Activated CD8-positive, alpha-beta T cell treated with anti-CD3 and anti-CD28 coated beads for 36 hours (primary cell): ENCODE data around the gene PPP2R5D. TPM values are rescaled to one million over a fixed set of nuclear protein-coding genes. Genes with fewer than 3 reads are reported as not detected.

Experiments
- ATAC-seq: fragments of 200-7000 bp; cut with Tn5 transposase; one replicate; pipeline ENCODE4 v1.10.0; 2021; ENCODE audit warnings: mild to moderate bottlenecking, moderate library complexity
- CTCF ChIA-PET: fragments of 350-600 bp; sonication (Branson Sonifier 250); formaldehyde crosslinking; loops from one replicate; lab custom pipeline; 2021; ENCODE audit warnings: antibody characterized with exemption; lab: Charles Lee
- POLR2A ChIA-PET: fragments of 350-600 bp; sonication (Branson Sonifier 250); formaldehyde crosslinking; loops from one replicate; lab custom pipeline; 2021; ENCODE audit warnings: antibody characterized with exemption; lab: Charles Lee
- DNase-seq: peaks from one replicate; pipeline ENCODE4 v3.0.0-alpha.2; 2020
- H3K27ac Mint-ChIP-seq: one replicate; pipeline ENCODE4 v1.8.0; 2021; ENCODE audit warnings: mild to moderate bottlenecking, mixed read lengths
- H3K27me3 Mint-ChIP-seq: one replicate; pipeline ENCODE4 v1.8.0; 2021; ENCODE audit warnings: mixed read lengths
- H3K36me3 Mint-ChIP-seq: one replicate; pipeline ENCODE4 v1.8.0; 2021; ENCODE audit warnings: low read depth, mixed read lengths
- H3K4me1 Mint-ChIP-seq: one replicate; pipeline ENCODE4 v1.8.0; 2021; ENCODE audit warnings: low read depth, mixed read lengths
- H3K4me3 Mint-ChIP-seq: one replicate; pipeline ENCODE4 v1.8.0; 2021; ENCODE audit warnings: mild to moderate bottlenecking, moderate library complexity, mixed read lengths
- H3K9me3 Mint-ChIP-seq: one replicate; pipeline ENCODE4 v1.8.0; 2021; ENCODE audit warnings: mixed read lengths
- intact Hi-C: fragments of 100-400 bp; cut with micrococcal nuclease; formaldehyde crosslinking; loops from one replicate; pipeline ENCODE4 v1.10.0; 2022
- total RNA-seq, 2 experiments: library from RNA; stranded (reverse); gene quantifications; one replicate each; pipeline ENCODE4 v1.2.3, GENCODE V29; 2021
- TF ChIP-seq, protein P1 (sequence below): fragments of 200-600 bp; IDR thresholded peaks from one replicate; pipeline ENCODE4 v1.8.0; 2022; ENCODE audit warnings: antibody characterized with exemption, mild to moderate bottlenecking

PPP2R5D gene
- total RNA-seq, 2 experiments from 2014 or later: 41.6 to 47.5 TPM

DNA sequence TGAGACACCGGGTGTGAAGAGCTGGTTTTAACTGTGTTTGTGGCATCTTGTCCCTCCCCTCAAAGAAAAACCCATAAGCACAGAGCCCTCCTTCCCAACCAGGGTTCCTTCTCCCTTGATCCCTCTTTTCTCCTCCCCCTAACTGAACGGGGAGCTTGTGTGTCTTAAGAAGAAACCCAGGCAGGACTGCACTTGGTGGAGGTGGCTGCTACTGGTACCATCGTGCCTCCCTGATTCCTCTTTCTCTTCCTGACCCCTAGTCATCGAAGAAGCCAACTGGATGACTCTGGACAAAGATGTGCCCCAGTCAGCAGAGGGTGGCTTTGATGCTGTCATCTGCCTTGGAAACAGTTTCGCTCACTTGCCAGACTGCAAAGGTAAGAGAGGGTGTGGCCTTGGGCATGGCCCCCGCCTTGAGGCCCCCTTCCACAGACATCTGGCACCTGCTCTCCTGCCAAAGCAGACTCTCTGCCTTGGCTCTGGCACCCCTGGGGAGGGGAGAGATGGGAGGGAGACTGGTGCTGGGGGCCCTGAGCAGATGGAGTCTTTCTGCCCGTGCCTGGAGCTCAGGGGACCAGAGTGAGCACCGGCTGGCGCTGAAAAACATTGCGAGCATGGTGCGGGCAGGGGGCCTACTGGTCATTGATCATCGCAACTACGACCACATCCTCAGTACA, 21.7 kb upstream of the PPP2R5D start:
- H3K27ac Mint-ChIP-seq: no peak overlapping the region
- CTCF ChIA-PET: interaction anchor here (1.0 to 1.3 kb wide), 2 partner anchors 58 to 181 kb away, joined by 4 read pairs; partner anchors contain the start of gene RRP36
- intact Hi-C loops: no loop called here
- no peak overlapping the region for H3K4me3 Mint-ChIP-seq
- POLR2A ChIA-PET: no interaction called here
- peaks cover 8% of the 10 kb centered on the region for H3K4me1 Mint-ChIP-seq
- H3K27me3 Mint-ChIP-seq: no peaks in the 10 kb centered on the region
- peaks cover 2% of the 10 kb centered on the region for H3K36me3 Mint-ChIP-seq
- no peak for DNase-seq
- TF ChIP-seq, protein P1, sequence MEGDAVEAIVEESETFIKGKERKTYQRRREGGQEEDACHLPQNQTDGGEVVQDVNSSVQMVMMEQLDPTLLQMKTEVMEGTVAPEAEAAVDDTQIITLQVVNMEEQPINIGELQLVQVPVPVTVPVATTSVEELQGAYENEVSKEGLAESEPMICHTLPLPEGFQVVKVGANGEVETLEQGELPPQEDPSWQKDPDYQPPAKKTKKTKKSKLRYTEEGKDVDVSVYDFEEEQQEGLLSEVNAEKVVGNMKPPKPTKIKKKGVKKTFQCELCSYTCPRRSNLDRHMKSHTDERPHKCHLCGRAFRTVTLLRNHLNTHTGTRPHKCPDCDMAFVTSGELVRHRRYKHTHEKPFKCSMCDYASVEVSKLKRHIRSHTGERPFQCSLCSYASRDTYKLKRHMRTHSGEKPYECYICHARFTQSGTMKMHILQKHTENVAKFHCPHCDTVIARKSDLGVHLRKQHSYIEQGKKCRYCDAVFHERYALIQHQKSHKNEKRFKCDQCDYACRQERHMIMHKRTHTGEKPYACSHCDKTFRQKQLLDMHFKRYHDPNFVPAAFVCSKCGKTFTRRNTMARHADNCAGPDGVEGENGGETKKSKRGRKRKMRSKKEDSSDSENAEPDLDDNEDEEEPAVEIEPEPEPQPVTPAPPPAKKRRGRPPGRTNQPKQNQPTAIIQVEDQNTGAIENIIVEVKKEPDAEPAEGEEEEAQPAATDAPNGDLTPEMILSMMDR: no peak
- ATAC-seq: no peak
- H3K9me3 Mint-ChIP-seq: no peaks in the 10 kb centered on the region

DNA sequence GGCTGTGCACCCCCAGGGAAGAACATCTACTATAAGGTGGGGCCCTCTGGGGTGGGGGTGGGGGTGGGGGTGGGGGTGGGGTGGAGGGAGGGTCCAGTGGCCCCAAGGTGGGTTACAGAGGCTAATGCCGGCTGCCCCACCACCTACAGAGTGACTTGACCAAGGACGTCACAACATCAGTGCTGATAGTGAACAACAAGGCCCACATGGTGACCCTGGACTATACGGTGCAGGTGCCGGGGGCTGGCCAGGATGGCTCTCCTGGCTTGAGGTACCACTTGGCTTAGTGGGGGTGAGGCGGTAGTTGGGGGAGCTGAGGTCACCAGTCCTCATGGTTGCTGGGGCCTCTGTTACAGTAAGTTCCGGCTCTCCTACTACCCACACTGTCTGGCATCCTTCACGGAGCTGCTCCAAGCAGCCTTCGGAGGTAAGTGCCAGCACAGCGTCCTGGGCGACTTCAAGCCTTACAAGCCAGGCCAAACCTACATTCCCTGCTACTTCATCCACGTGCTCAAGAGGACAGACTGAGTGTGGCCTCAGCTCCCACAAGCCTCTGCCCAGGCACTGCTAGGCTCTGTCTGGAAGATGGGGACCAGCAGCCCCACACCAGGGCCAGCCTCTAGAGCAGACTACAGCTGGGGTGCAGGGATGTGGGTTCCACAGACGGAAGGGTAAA, 21.1 kb upstream of the PPP2R5D start:
- no peak overlapping the region for H3K4me3 Mint-ChIP-seq
- intact Hi-C loops: no loop called here
- POLR2A ChIA-PET: interaction anchor here (3.0 kb wide), 1 partner anchor 15 kb away, joined by 12 read pairs; the partner anchor contains the start of gene PEX6
- peak; percentile 12 for ATAC-seq
- no peaks in the 10 kb centered on the region for H3K9me3 Mint-ChIP-seq
- peaks cover 8% of the 10 kb centered on the region for H3K4me1 Mint-ChIP-seq
- CTCF ChIA-PET: interaction anchor here (0.5 to 1.3 kb wide), 3 partner anchors 58 to 369 kb away, joined by 3 to 4 read pairs (median 4); partner anchors contain the start of gene RRP36
- no peak for DNase-seq
- peaks cover 2% of the 10 kb centered on the region for H3K36me3 Mint-ChIP-seq
- no peaks in the 10 kb centered on the region for H3K27me3 Mint-ChIP-seq
- TF ChIP-seq, protein P1: no peak
- no peak overlapping the region for H3K27ac Mint-ChIP-seq

DNA sequence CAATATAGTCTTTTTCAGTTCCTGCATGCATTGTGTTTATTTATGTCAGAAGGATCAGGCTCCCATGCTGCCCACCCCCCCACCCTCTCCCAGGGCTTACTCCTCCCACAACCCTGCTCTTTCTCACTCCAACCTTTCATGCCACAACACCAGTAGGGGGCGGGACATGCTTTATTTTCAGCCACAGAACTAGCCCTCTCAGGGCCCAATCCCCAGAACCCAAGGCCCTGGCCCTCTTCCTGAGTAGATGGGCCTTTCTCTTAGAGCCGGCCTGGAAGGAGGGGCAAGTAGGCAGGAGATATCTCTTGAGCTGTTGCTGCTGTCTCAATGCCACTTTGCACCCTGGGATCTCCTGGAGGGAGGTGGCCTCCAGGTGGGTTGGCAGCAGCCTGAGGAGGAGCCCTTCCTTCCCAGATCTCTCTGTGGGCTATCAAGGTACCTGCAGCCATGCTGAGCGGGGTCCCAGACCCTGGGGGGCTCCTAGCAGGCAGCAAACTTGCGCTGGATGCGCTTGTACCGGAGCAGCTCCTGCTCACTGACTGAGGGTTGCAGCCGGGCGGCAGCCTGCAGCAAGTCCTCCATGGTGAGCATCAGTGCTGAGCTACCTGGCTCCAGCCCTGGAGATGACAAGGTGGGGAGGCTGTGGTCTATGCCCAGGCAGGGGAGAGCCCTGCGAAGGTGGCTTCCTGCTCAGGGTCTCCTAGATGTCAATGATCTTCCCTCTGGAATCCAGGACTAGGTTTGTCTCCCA, 20.3 kb upstream of the PPP2R5D start:
- Mint-ChIP-seq H3K9me3 (no peaks in the 10 kb centered on the region), H3K27ac (no peak overlapping the region), H3K36me3 (peaks cover 2% of the 10 kb centered on the region), H3K4me3 (no peak overlapping the region), H3K27me3 (no peaks in the 10 kb centered on the region), H3K4me1 (peaks cover 8% of the 10 kb centered on the region)
- DNase-seq (peak; percentile 74), ATAC-seq (peak; percentile 73)
- intact Hi-C loops: no loop called here
- TF ChIP-seq, protein P1: peak; percentile 21
- POLR2A ChIA-PET: interaction anchor here (0.9 to 3.0 kb wide), 4 partner anchors 11 to 34 kb away, joined by 3 to 12 read pairs (median 4); partner anchors contain the start of genes PEX6 and PPP2R5D
- CTCF ChIA-PET: interaction anchor here (0.5 to 1.5 kb wide), 6 partner anchors 11 to 370 kb away, joined by 3 to 5 read pairs (median 3); no protein-coding TSS in a partner anchor

- no peak for DNase-seq
- no peak for ATAC-seq
- POLR2A ChIA-PET: interaction anchor here (1.4 kb wide), 1 partner anchor 73 kb away, joined by 3 read pairs; no protein-coding TSS in a partner anchor
- Mint-ChIP-seq H3K27me3 (no peaks in the 10 kb centered on the region), H3K27ac (no peak overlapping the region), H3K36me3 (peaks cover 2% of the 10 kb centered on the region), H3K4me1 (peaks cover 10% of the 10 kb centered on the region), H3K9me3 (no peaks in the 10 kb centered on the region), H3K4me3 (no peak overlapping the region)
- CTCF ChIA-PET: no interaction called here
- TF ChIP-seq, protein P1: no peak
- intact Hi-C loops: no loop called here
Observed at GRCh38 chr6:42966571-42966970, 17.8 kb upstream of the PPP2R5D start.
